ENCODE results near the gene ARSB.

- TF ChIP-seq POLR2AphosphoS5 (IDR thresholded peaks at IDR 0.05) = no peak
- TF ChIP-seq CTCF (IDR thresholded peaks at IDR 0.05) = no peak
Observed at GRCh38 chr5:79031485-79031867, 46.4 kb upstream of the ARSB start.

All from breast epithelium (tissue), 3 donors.